Activated CD4-positive, alpha-beta T cell treated with anti-CD3 and anti-CD28 coated beads for 24 hours (primary cell): ENCODE data around the gene WNT11.

Experiments used
- DNase-seq, 2 donors: peaks; one replicate each; pipeline ENCODE4 v3.0.0-alpha.2; 2020; ENCODE audit warnings: low read depth in 2 of 2

WNT11 gene

GRCh38 chr11:76153571-76153923 lies 52.8 kb downstream of the WNT11 start:
- no peak for DNase-seq

GRCh38 chr11:76152741-76153570 lies 53.3 kb downstream of the WNT11 start:
- no peak for DNase-seq

- DNase-seq, result peak; percentile 79 to 87
Measured at GRCh38 chr11:76152086-76152681, 54.1 kb downstream of the WNT11 start.

GRCh38 chr11:76151556-76152085 lies 54.7 kb downstream of the WNT11 start:
- no peak for DNase-seq

DNA sequence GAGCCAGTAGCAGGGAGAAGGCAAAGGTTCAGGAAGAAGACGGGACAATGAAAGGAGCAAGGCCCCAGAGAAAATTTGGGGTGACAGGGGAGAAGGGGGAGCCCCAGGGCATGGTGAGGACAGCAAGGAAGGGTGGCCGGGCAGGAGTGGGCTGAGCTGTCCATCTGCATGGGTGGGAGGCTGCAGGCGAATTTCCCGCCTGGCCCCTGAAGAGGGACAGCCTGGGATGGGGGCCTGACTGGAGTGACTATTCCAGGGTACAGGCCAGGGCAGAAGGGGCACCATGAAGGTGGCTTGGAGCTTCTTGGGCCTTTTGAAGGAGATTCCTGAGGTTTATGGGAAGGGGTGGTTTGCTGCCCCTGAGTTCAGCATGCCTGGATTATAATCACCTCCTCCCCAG lies 56.2 kb downstream of the WNT11 start:
- DNase-seq, result no peak

DNA sequence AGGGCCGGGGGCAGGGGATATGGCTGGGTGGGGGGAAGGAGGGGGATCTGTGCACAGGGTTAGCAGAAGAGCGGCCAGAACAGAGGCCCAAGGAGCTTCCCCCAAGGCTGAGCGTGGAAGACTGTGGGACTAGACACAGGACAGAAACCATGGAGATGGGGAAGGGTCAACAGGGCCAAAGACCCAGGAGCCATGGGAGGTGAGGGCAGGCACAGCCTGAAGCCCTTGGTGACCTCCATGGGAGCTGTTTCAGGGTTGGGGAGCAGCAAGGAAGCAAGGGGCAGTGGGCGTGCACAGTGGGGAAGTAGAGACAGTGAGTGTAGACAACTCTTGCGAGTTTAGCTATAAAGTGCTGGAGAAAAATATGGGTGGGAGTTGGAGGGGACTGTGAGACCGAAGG lies 56.6 kb downstream of the WNT11 start:
- no peak for DNase-seq

- no peak for DNase-seq
Measured at GRCh38 chr11:76148941-76149613, 57.2 kb downstream of the WNT11 start.

- no peak for DNase-seq
Measured at GRCh38 chr11:76148231-76148630, 58.1 kb downstream of the WNT11 start.

DNA sequence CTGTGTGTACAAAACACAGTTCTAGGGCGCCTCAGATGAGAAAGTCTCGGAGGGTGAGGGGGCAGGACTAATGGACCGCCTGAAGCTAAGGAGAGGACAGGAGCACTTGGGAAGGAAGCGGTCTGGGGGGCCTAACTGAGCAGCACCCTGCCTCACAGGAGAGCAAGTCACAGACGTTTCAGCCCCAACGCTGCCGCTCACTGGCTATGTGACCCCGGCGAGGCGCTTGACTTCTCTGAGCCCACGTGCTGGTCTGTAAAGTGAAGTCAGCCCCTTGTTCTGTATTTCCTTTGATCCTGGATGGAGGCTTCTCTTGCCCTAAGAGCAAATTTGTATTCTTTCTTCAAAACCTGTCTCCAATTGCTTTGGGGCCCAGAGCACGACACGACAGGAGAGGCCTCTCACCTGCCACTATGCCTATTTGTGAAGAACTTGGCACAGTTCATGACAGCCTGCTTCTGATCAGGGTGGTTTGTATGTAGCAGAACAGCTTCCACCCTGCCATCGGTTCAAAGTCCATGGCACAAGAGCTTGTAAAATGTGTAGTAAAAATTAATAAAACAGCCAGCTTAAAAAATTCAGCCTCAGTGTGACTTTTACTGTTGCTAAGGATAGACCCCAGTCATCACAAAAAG lies 59.1 kb downstream of the WNT11 start:
- no peak for DNase-seq

GRCh38 chr11:76143274-76143673 lies 63.0 kb downstream of the WNT11 start:
- no peak for DNase-seq

DNA sequence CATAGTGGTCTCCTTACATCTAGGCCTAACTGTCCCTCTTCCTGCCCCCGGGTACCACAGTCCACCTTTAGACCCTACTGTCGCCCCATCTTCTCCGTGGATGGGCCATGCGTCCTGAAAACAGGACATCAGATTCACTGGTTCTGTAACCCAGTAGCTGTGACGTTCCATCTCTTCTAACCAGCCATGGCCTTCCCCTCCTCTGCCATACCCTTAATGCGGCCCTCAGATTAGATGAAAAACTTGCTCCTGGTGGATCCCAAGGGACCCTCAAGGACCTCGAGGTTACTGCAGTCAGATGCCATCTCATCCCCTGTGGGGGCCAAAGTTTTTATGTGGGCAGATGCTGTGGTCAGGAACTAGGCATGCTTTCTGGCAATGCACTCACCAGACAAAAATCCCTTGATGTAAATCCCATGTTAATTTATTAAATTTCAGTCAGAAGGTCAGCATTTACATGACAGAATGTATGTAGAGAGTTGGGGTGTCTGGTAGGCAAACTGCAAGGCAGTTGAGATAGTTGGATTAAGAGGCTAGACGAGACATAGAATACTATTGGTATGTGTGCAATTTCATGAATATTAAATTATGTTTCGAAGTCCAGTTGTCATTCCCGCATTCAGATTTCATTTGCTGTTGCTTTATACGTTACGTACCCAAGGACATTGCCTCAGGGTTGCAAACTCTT lies 64.3 kb downstream of the WNT11 start:
- DNase-seq, result no peak

GRCh38 chr11:76140912-76141574 lies 65.3 kb downstream of the WNT11 start:
- DNase-seq, result no peak

- DNase-seq, result no peak
Measured at GRCh38 chr11:76139314-76139713, 67.0 kb downstream of the WNT11 start.
